NB4 (cell line): Measurements from ENCODE around the gene QDPR.

Experiments used
- MYC ChIP-seq: IDR thresholded peaks from 2 replicates; pipeline ENCODE4 v1.6.1; 2011; ENCODE audit warnings: low read depth, low read length
- POLR2A ChIP-seq: IDR thresholded peaks from 2 replicates; pipeline ENCODE4 v1.6.1; 2011; ENCODE audit warnings: mild to moderate bottlenecking; ENCODE audit not compliant: insufficient read length; ENCODE audit errors: extremely low read depth
- TF ChIP-seq, protein P1 (sequence below): IDR thresholded peaks from one replicate; pipeline ENCODE4 v1.5.1; 2012; ENCODE audit warnings: low read depth, low read length

DNA sequence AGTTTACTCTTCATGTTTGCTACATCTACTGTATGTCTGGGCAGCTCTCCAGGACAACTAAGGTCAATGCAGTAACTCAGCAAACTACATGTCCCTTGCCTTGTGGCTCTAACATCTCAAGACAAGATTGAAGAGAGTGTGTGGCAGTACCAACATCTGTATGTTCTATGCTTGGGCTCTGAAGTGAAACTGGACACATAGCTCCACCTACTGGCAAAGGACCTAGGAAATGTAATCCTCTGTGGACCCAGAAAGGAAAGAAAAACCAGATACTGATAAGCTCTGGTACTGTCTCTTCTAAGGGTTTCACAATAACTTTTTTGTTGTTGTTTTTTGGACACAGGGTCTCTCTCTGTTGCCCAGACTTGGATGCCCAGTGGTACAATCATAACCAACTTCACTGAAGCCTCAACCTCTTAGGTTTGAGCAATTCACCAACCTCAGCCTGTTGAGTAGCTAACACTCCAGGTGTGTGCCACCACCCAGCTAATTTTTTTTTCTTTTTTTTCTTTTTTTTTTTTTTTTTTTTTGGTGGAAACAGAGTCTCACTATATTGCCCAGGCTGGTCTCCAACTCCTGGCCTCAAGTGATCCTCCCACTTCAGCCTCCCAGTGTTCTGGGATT, 64.1 kb downstream of the QDPR start:
- TF ChIP-seq, protein P1, sequence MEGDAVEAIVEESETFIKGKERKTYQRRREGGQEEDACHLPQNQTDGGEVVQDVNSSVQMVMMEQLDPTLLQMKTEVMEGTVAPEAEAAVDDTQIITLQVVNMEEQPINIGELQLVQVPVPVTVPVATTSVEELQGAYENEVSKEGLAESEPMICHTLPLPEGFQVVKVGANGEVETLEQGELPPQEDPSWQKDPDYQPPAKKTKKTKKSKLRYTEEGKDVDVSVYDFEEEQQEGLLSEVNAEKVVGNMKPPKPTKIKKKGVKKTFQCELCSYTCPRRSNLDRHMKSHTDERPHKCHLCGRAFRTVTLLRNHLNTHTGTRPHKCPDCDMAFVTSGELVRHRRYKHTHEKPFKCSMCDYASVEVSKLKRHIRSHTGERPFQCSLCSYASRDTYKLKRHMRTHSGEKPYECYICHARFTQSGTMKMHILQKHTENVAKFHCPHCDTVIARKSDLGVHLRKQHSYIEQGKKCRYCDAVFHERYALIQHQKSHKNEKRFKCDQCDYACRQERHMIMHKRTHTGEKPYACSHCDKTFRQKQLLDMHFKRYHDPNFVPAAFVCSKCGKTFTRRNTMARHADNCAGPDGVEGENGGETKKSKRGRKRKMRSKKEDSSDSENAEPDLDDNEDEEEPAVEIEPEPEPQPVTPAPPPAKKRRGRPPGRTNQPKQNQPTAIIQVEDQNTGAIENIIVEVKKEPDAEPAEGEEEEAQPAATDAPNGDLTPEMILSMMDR = peak; percentile 93
- TF ChIP-seq POLR2A (no peak), MYC (no peak)
